ENCODE data around the gene FAM89B. TPM values are rescaled to one million over a fixed set of nuclear protein-coding genes. Genes with fewer than 3 reads are reported as not detected.

FAM89B gene
- total and polyA plus RNA-seq, 3 donors from 2014 or later = 25.8 to 63.2 (median 59.9) TPM

GRCh38 chr11:65615229-65615949 lies 43.1 kb downstream of the FAM89B start, which contains the start of gene PCNX3:
PCNX3 (plus strand) TSS chr11:65615776; CDS start chr11:65616312, 536 bp downstream.
- H3K9me3 ChIP-seq = no peaks in the 10 kb centered on the region
- no peak for TF ChIP-seq POLR2A (IDR thresholded peaks at IDR 0.05)
- TF ChIP-seq CTCF (IDR thresholded peaks at IDR 0.05) = peak in 2 of 3 experiments; percentile 34 to 38
- H3K36me3 ChIP-seq (ENCODE audit: low read depth, missing control alignments) = no peaks in the 10 kb centered on the region
- DNase-seq = peak; percentile 100
- no peaks in the 10 kb centered on the region for H3K27me3 ChIP-seq
- H3K4me3 ChIP-seq = peak within 1 kb of the TSS; percentile 75 to 83
- peaks cover 46% of the 10 kb centered on the region for H3K4me1 ChIP-seq
- WGBS, 2 donors = 0% methylated on average over 23 to 48 of the region's 55 CpGs
- H3K27ac ChIP-seq = peak within 1 kb of the TSS; percentile 77 to 91
- intact Hi-C loops (cut with DNase I; ENCODE audit: low total_unique reads) = no loop called here

- no peaks in the 10 kb centered on the region for H3K9me3 ChIP-seq
- H3K27ac ChIP-seq = peak overlapping the region; percentile 51 to 78
- peaks cover 39% of the 10 kb centered on the region for H3K4me1 ChIP-seq
- peak overlapping the region; percentile 73 to 83 for H3K4me3 ChIP-seq
- H3K27me3 ChIP-seq = no peaks in the 10 kb centered on the region
- intact Hi-C loops (cut with DNase I; ENCODE audit: low total_unique reads) = no loop called here
- WGBS, 2 donors = 0 to 1% methylated on average over 9 to 14 of the region's 50 CpGs
- TF ChIP-seq CTCF (IDR thresholded peaks at IDR 0.05) = no peak
- no peak for TF ChIP-seq POLR2A (IDR thresholded peaks at IDR 0.05)
- H3K36me3 ChIP-seq (ENCODE audit: low read depth, missing control alignments) = no peaks in the 10 kb centered on the region
- peak; percentile 50 for DNase-seq
Measured at GRCh38 chr11:65615950-65616574, 43.7 kb downstream of the FAM89B start.

GRCh38 chr11:65616575-65617001 lies 44.2 kb downstream of the FAM89B start:
- Histone ChIP-seq H3K36me3 (ENCODE audit: low read depth, missing control alignments) (no peaks in the 10 kb centered on the region), H3K9me3 (no peaks in the 10 kb centered on the region), H3K27me3 (no peaks in the 10 kb centered on the region), H3K4me3 (peak overlapping the region; percentile 73 to 83), H3K27ac (peak overlapping the region in 1 of 2 donors; percentile 78), H3K4me1 (peaks cover 34% of the 10 kb centered on the region)
- DNase-seq = no peak
- intact Hi-C loops (cut with DNase I; ENCODE audit: low total_unique reads) = no loop called here
- WGBS, 2 donors = 33 to 55% methylated on average over 10 of the region's 10 CpGs
- TF ChIP-seq POLR2A (IDR thresholded peaks at IDR 0.05) = no peak
- TF ChIP-seq CTCF (IDR thresholded peaks at IDR 0.05) = no peak

GRCh38 chr11:65617136-65617850 lies 45.0 kb downstream of the FAM89B start:
- Histone ChIP-seq H3K4me1 (peaks cover 27% of the 10 kb centered on the region), H3K27me3 (no peaks in the 10 kb centered on the region), H3K4me3 (no peak overlapping the region), H3K27ac (no peak overlapping the region), H3K9me3 (no peaks in the 10 kb centered on the region), H3K36me3 (ENCODE audit: low read depth, missing control alignments) (no peaks in the 10 kb centered on the region)
- DNase-seq = no peak
- intact Hi-C loops (cut with DNase I; ENCODE audit: low total_unique reads) = no loop called here
- 83 to 86% methylated on average over 11 to 17 of the region's 17 CpGs for WGBS, 2 donors
- no peak for TF ChIP-seq CTCF (IDR thresholded peaks at IDR 0.05)
- no peak for TF ChIP-seq POLR2A (IDR thresholded peaks at IDR 0.05)
